Central memory CD8-positive, alpha-beta T cell (primary cell): ENCODE measurements around the gene WASF2.

Experiments used
- ATAC-seq: fragments of 150-1000 bp; cut with Tn5 transposase; replicated peaks from 2 replicates; pipeline ENCODE4 v1.10.0; 2022; ENCODE audit warnings: mild to moderate bottlenecking, moderate FRiP score, moderate number of reproducible peaks; ENCODE audit not compliant: poor library complexity, severe bottlenecking; ENCODE audit errors: extremely low read depth
- DNase-seq, 2 donors: peaks; one replicate each; pipeline ENCODE4 v3.0.0; 2021; ENCODE audit warnings: low spot score in 2 of 2
- H3K27ac Mint-ChIP-seq: one replicate; pipeline ENCODE4 v1.8.0; 2022; ENCODE audit warnings: low read depth, mild to moderate bottlenecking, moderate library complexity, mixed read lengths
- H3K27me3 Mint-ChIP-seq: one replicate; pipeline ENCODE4 v1.8.0; 2022; ENCODE audit warnings: mixed read lengths
- H3K36me3 Mint-ChIP-seq: one replicate; pipeline ENCODE4 v1.8.0; 2022; ENCODE audit warnings: mild to moderate bottlenecking, moderate library complexity, mixed read lengths; ENCODE audit not compliant: insufficient read depth
- H3K4me1 Mint-ChIP-seq: one replicate; pipeline ENCODE4 v1.8.0; 2022; ENCODE audit warnings: mixed read lengths
- H3K4me3 Mint-ChIP-seq: one replicate; pipeline ENCODE4 v1.8.0; 2022; ENCODE audit warnings: mild to moderate bottlenecking, moderate library complexity, mixed read lengths
- H3K9me3 Mint-ChIP-seq: one replicate; pipeline ENCODE4 v1.8.0; 2022; ENCODE audit warnings: mixed read lengths

The WASF2 gene

DNA sequence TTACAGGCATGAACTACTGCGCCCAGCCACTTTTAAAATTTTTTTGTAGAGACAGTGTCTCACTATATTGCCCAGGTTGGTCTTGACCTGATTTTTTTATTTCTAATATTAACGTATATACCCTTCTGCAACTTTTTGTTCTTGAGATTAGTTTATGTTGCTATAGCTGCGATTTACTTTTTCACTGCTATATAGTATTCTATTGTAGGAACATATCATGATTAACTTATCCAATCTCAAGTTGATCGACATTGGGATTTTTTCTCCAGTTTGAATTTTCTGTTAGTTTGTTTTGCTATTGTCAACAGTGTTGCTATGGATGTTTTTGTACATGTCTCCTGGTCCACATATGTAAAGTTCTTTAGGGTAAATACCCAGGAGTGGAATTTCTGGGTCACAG lies 35.4 kb downstream of the WASF2 start:
- Mint-ChIP-seq H3K4me1 (peaks cover 42% of the 10 kb centered on the region), H3K9me3 (no peaks in the 10 kb centered on the region), H3K4me3 (no peak overlapping the region), H3K36me3 (peaks cover 9% of the 10 kb centered on the region), H3K27ac (no peak overlapping the region), H3K27me3 (no peaks in the 10 kb centered on the region)
- DNase-seq (no peak), ATAC-seq (no peak)

GRCh38 chr1:27451343-27451742 lies 38.6 kb downstream of the WASF2 start:
- H3K4me1 Mint-ChIP-seq: peaks cover 48% of the 10 kb centered on the region
- no peak overlapping the region for H3K27ac Mint-ChIP-seq
- H3K36me3 Mint-ChIP-seq: peaks cover 18% of the 10 kb centered on the region
- no peak for ATAC-seq
- DNase-seq: no peak
- no peak overlapping the region for H3K4me3 Mint-ChIP-seq
- no peaks in the 10 kb centered on the region for H3K9me3 Mint-ChIP-seq
- H3K27me3 Mint-ChIP-seq: no peaks in the 10 kb centered on the region

- DNase-seq: no peak
- H3K9me3 Mint-ChIP-seq: no peaks in the 10 kb centered on the region
- no peaks in the 10 kb centered on the region for H3K27me3 Mint-ChIP-seq
- H3K4me3 Mint-ChIP-seq: no peak overlapping the region
- H3K27ac Mint-ChIP-seq: no peak overlapping the region
- H3K4me1 Mint-ChIP-seq: peaks cover 43% of the 10 kb centered on the region
- no peak for ATAC-seq
- H3K36me3 Mint-ChIP-seq: peaks cover 15% of the 10 kb centered on the region
These were observed 41.0 kb downstream of the WASF2 start for GRCh38 chr1:27448982-27449381.

- H3K4me1 Mint-ChIP-seq: peaks cover 38% of the 10 kb centered on the region
- no peak overlapping the region for H3K27ac Mint-ChIP-seq
- no peaks in the 10 kb centered on the region for H3K9me3 Mint-ChIP-seq
- H3K36me3 Mint-ChIP-seq: peaks cover 12% of the 10 kb centered on the region
- H3K27me3 Mint-ChIP-seq: no peaks in the 10 kb centered on the region
- ATAC-seq: no peak
- H3K4me3 Mint-ChIP-seq: no peak overlapping the region
- no peak for DNase-seq
These were observed 42.1 kb downstream of the WASF2 start for GRCh38 chr1:27447883-27448282.

DNA sequence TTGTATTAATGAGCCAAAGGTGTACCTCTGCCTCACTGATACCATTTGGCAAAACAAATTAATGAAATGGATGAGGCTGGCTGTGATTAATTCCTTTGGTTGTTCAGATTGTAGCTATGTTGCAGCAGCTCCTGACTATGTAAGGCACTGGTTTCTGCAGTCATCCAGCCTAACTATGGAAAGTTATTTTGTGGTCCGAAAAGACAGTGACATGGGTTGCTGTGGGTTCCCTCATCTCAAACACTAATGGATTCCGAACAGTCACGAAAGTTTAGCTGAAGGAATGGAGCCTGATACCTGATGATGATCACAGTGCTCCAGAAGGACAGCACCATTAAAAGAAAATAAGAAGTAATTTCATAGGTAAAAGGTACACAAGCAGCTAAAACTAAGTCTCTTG lies 42.6 kb downstream of the WASF2 start:
- Mint-ChIP-seq H3K27ac (no peak overlapping the region), H3K9me3 (no peaks in the 10 kb centered on the region), H3K27me3 (no peaks in the 10 kb centered on the region), H3K4me3 (no peak overlapping the region), H3K36me3 (peaks cover 12% of the 10 kb centered on the region), H3K4me1 (peaks cover 38% of the 10 kb centered on the region)
- DNase-seq: no peak
- ATAC-seq: no peak

DNA sequence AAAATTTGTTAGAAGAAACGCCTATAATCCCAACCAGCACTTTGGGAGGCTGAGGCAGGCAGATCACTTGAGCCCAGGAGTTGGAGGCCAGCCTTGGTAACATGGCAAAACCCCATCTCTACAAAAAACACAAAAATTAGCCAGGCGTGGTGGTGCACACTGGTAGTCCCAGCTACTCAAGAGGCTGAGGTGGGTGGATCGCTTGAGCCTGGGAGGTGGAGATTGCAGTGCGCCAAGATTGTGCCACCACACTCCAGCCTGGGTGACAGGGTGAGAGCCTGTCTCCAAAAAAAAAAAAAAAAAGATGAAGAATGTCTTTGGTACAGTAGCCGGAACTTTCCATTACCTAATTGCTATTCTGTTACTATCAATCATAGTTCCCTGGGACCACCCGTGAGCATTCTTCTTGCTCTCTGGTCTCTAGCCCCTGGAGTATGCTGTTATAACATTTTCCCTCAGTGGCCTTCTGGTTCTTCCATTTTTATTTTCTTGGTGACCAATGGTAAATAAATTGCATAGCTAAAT lies 43.4 kb downstream of the WASF2 start:
- H3K9me3 Mint-ChIP-seq: no peaks in the 10 kb centered on the region
- H3K4me1 Mint-ChIP-seq: peaks cover 37% of the 10 kb centered on the region

DNA sequence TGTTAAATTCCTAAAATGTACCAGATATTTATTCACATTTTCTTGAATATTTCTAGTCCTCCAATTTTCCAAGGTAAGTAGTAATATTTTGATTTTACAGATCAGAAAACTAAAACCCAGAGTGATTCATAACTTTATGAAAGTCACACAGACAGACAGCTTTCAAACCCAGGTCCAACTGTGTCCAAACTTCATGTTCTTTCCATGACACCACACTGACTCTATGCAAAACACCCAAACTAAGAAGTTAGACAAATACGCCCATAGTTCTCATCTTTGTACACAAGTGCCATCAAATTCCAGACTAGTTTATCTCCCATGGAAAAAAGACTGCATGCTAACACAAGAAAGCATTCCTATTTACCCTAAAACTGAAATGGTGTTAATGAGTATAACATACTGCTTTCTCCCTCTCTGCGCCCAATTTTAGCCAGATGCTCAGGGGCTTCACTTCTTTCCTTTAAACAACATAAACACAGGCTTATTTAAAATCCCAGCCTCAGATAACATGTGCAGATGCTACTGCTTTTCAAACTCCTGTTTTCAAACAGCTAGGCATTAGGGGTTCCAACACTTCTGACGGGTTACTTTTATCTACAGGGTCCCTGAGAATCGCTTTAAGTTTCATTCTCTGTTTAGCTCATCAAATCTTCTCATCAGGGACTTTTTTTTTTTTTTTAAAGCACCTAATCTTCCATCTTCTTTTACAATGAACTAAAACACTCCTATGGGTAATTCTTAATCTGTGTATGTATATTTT lies 44.6 kb downstream of the WASF2 start:
- H3K9me3 Mint-ChIP-seq: no peaks in the 10 kb centered on the region
- no peaks in the 10 kb centered on the region for H3K27me3 Mint-ChIP-seq
- DNase-seq: no peak
- peak overlapping the region; percentile 56 for H3K27ac Mint-ChIP-seq
- H3K36me3 Mint-ChIP-seq: peaks cover 19% of the 10 kb centered on the region
- peaks cover 27% of the 10 kb centered on the region for H3K4me1 Mint-ChIP-seq
- no peak for ATAC-seq
- H3K4me3 Mint-ChIP-seq: no peak overlapping the region

More for the DNA sequence above, 43.4 kb downstream of the WASF2 start:
- Mint-ChIP-seq H3K36me3 (peaks cover 12% of the 10 kb centered on the region), H3K27ac (no peak overlapping the region), H3K4me3 (no peak overlapping the region), H3K27me3 (no peaks in the 10 kb centered on the region)
- ATAC-seq (no peak), DNase-seq (no peak)

DNA sequence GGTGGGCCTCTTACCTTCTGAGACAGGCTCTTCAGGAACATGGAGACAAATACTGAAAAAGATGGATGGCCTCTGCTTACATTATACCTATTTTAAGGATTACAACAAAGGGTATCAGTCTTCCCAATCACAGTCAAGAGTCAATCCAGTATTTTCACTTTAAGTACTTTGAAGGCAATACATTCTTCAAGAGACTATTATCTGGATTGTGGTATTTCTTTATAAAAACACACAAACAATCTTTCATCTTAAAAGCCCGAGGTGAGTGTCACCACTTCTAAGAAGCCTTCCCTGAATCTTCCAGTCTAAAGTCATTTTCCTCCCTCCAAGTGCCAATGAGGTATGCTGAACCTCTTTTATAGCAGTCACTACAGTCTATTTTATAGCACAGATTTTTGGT lies 45.3 kb downstream of the WASF2 start:
- H3K9me3 Mint-ChIP-seq: no peaks in the 10 kb centered on the region
- no peak overlapping the region for H3K4me3 Mint-ChIP-seq
- no peaks in the 10 kb centered on the region for H3K27me3 Mint-ChIP-seq
- peaks cover 29% of the 10 kb centered on the region for H3K4me1 Mint-ChIP-seq
- peaks cover 19% of the 10 kb centered on the region for H3K36me3 Mint-ChIP-seq
- H3K27ac Mint-ChIP-seq: peak overlapping the region; percentile 56
- no peak for DNase-seq
- ATAC-seq: no peak

DNA sequence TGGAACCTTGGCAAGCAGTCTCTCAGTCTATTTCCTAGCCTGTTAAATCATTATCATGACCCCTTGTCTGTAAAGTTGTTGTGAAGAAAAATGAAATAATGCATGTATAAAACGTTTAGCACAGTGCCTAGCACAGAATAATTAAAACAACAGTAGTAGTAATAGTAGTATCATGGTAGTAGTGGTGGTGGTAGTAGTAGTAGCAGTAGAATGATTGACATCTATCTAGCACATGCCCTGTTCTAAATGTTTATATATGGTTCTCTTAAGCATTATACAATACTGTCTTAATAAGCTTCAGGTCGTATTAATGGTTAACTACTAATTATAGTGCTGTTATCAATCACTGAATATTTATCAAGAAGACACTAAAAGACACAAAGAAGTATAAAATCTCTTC lies 50.8 kb downstream of the WASF2 start:
- peaks cover 49% of the 10 kb centered on the region for H3K4me1 Mint-ChIP-seq

DNA sequence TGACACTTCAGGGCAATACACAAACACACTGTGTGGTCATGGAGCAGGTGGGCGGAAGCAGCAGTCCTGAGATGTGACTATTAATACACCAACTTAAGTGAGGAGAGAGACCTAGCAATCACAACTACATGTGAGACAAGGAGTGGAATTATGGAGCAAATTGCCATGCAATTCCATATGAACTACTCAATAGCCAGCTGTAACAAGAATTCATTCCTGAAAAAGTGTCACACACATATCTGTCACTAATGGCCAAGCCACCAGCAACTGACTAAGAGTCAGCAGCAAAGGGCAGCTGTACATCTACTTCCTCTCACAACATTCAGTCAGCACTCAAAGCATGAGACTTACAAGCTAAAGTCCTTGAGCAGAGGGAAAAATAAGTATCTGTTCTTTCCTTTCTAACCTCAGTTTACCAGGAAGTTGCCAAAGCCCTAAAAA lies 51.3 kb downstream of the WASF2 start:
- H3K4me3 Mint-ChIP-seq: no peak overlapping the region
- no peaks in the 10 kb centered on the region for H3K27me3 Mint-ChIP-seq
- peaks cover 8% of the 10 kb centered on the region for H3K36me3 Mint-ChIP-seq
- peaks cover 54% of the 10 kb centered on the region for H3K4me1 Mint-ChIP-seq
- DNase-seq (no peak), ATAC-seq (no peak)
- H3K27ac Mint-ChIP-seq: peak overlapping the region; percentile 25
- H3K9me3 Mint-ChIP-seq: no peaks in the 10 kb centered on the region

More for the DNA sequence above, 50.8 kb downstream of the WASF2 start:
- DNase-seq: no peak
- no peak for ATAC-seq
- no peaks in the 10 kb centered on the region for H3K9me3 Mint-ChIP-seq
- peak overlapping the region; percentile 25 for H3K27ac Mint-ChIP-seq
- peaks cover 8% of the 10 kb centered on the region for H3K36me3 Mint-ChIP-seq
- H3K4me3 Mint-ChIP-seq: no peak overlapping the region
- no peaks in the 10 kb centered on the region for H3K27me3 Mint-ChIP-seq

- Mint-ChIP-seq H3K36me3 (peaks cover 8% of the 10 kb centered on the region), H3K27me3 (no peaks in the 10 kb centered on the region), H3K9me3 (no peaks in the 10 kb centered on the region), H3K4me1 (peaks cover 61% of the 10 kb centered on the region), H3K27ac (peak overlapping the region; percentile 74), H3K4me3 (peak overlapping the region; percentile 66)
- DNase-seq (no peak), ATAC-seq (peak; percentile 95)
These were observed 53.5 kb downstream of the WASF2 start for GRCh38 chr1:27436204-27437159.

DNA sequence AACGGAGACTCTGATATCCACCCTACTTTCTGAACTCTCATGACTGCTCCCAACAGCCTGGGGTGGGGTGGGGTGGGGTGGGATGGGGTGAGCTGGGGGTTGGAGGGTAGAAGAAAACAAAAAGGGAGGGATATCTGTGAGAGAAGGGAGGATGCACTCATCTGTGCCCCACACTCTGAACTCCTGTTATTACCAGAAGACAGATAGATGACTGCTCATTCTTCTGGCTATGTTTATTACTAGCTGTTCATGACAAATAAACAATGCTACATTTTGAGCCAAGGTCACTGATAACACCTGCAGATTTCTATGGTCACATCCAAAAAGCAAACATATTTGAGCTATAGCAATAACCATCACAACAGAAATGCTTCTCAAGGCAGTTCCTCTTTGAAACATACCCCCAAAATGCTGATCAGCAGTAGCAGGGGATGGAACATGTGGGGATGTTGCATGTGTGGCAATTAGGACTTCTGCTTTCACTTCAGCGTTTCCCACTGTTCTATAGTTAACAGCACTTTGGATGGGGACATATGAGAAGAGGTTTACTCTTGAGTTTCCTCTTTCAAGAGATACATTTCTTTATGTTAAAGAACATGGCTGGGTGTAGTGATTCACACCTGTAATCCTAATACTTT lies 54.3 kb downstream of the WASF2 start:
- ATAC-seq (peak; percentile 52), DNase-seq (no peak)
- Mint-ChIP-seq H3K27ac (peak overlapping the region; percentile 74), H3K36me3 (peaks cover 2% of the 10 kb centered on the region), H3K4me3 (peak overlapping the region; percentile 66), H3K27me3 (no peaks in the 10 kb centered on the region), H3K4me1 (peaks cover 69% of the 10 kb centered on the region), H3K9me3 (no peaks in the 10 kb centered on the region)
